Right lung (tissue), 10 donors: ENCODE data around the gene ARHGAP42. TPM values are rescaled to one million over a fixed set of nuclear protein-coding genes. Genes with fewer than 3 reads are reported as not detected.
"Not testable (repeated sequence)": the region's sequence is repeated elsewhere in the genome, so short reads cannot be mapped to it uniquely, and the experiment has no call there.

ENCODE experiments used
- DNase-seq, 2 donors: peaks; one replicate each; pipeline ENCODE4 v3.0.0-alpha.2; 2013
- long read RNA-seq, 8 donors: transcript quantifications; one replicate each; lab custom pipeline, GENCODE V29; 2026
- polyA plus RNA-seq, 5 donors: library from polyadenylated mRNA; unstranded; fragments of 120-200 nt; gene quantifications; one replicate each; pipeline versions ENCODE4 v1.2.1 to v1.2.3, GENCODE V29; 2013; ENCODE audit warnings: inconsistent platforms in 1 of 5, low replicate concordance in 1 of 5; ENCODE audit not compliant: insufficient read length in 5 of 5, insufficient read depth in 1 of 5

ARHGAP42 gene, protein sequence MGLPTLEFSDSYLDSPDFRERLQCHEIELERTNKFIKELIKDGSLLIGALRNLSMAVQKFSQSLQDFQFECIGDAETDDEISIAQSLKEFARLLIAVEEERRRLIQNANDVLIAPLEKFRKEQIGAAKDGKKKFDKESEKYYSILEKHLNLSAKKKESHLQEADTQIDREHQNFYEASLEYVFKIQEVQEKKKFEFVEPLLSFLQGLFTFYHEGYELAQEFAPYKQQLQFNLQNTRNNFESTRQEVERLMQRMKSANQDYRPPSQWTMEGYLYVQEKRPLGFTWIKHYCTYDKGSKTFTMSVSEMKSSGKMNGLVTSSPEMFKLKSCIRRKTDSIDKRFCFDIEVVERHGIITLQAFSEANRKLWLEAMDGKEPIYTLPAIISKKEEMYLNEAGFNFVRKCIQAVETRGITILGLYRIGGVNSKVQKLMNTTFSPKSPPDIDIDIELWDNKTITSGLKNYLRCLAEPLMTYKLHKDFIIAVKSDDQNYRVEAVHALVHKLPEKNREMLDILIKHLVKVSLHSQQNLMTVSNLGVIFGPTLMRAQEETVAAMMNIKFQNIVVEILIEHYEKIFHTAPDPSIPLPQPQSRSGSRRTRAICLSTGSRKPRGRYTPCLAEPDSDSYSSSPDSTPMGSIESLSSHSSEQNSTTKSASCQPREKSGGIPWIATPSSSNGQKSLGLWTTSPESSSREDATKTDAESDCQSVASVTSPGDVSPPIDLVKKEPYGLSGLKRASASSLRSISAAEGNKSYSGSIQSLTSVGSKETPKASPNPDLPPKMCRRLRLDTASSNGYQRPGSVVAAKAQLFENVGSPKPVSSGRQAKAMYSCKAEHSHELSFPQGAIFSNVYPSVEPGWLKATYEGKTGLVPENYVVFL
- polyA plus RNA-seq = 10 to 100 TPM; 22.8 to 46.6 (median 39.9) TPM
- long read RNA-seq, donor 1, transcript ARHGAP42-202 (1 exons, 1,855 nt) = major isoform, 8 of 8 reads
- long read RNA-seq, donor 1, partial matches to known transcripts = 0 of 8 reads
- long read RNA-seq, donor 1, other reads (novel, unspliced or antisense) = 0 of 8 reads
- long read RNA-seq, donor 2, full-length matches to known transcripts = 5 of 5 reads
- long read RNA-seq, donor 2, partial matches to known transcripts = 0 of 5 reads
- long read RNA-seq, donor 2, other reads (novel, unspliced or antisense) = 0 of 5 reads
- long read RNA-seq, donor 3, full-length matches to known transcripts = 12 of 12 reads
- long read RNA-seq, donor 3, partial matches to known transcripts = 0 of 12 reads
- long read RNA-seq, donor 3, other reads (novel, unspliced or antisense) = 0 of 12 reads
- long read RNA-seq, donor 4, transcript ARHGAP42-202 (1 exons, 1,855 nt) = major isoform, 6 of 6 reads
- long read RNA-seq, donor 4, partial matches to known transcripts = 0 of 6 reads
- long read RNA-seq, donor 4, other reads (novel, unspliced or antisense) = 0 of 6 reads
- long read RNA-seq, donor 5, full-length matches to known transcripts = 8 of 8 reads
- long read RNA-seq, donor 5, partial matches to known transcripts = 0 of 8 reads
- long read RNA-seq, donor 5, other reads (novel, unspliced or antisense) = 0 of 8 reads
- long read RNA-seq, donor 6, full-length matches to known transcripts = 10 of 10 reads
- long read RNA-seq, donor 6, partial matches to known transcripts = 0 of 10 reads
- long read RNA-seq, donor 6, other reads (novel, unspliced or antisense) = 0 of 10 reads
- long read RNA-seq, donor 7, full-length matches to known transcripts = 1 of 1 reads
- long read RNA-seq, donor 7, partial matches to known transcripts = 0 of 1 reads
- long read RNA-seq, donor 7, other reads (novel, unspliced or antisense) = 0 of 1 reads
- long read RNA-seq, donor 8, partial matches to known transcripts = 0 of 3 reads
- long read RNA-seq, donor 8, other reads (novel, unspliced or antisense) = 0 of 3 reads

DNA sequence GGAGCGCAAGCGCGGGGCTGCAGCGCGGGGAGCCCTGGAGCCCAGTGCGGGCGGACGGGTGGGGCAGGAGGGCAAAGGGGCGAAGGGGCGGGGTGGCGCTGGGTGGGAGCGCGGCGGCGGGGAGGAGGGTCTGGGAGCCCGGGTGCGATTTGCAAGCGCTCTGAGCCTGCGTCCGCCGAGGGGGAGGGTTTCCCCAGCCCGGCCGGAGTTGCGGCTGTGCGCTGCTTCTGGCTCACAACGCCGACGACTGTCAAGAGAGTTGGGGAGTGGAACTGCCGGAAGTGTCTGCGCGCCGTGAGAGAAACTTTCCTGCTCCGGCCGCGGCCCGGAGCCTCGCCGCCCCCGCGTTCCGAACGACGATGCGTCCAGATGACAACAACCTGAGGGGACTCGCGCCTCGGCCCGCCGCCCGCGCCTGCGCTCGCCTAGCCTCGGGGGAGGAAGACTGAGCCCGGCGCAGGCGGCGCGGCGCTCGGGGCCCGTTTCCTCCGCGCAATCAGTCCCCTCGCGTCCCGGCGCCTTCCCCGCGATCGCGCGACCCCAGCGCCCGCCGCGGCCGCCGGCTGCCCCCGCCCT is at the start of gene ARHGAP42:
Gene ARHGAP42, plus strand, starts transcription at position 235 of the 576 bp plus-strand sequence. CDS start 391 bp downstream, outside the sequence.
- peak; percentile 65 to 72 for DNase-seq

DNA sequence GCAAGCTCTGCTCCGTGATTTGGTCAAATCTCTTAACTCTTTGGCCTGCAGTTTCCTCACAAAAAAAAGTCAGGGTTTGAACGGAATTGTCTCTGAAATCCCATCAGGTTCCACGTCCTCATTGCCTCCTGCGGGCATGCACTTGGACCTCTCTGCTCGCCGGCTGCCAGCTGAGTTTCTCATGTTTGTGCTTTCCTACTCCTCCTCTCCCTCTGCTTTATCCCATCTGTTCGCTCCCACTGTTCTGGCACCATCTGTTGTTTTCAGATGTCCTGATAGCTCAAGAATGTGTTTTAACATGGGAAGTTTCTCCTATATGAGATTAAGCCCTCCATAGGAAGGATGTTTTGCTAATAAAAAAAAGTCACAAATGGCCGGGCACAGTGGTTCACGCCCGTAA is 49.4 kb upstream of the ARHGAP42 start:
- DNase-seq = no peak

DNA sequence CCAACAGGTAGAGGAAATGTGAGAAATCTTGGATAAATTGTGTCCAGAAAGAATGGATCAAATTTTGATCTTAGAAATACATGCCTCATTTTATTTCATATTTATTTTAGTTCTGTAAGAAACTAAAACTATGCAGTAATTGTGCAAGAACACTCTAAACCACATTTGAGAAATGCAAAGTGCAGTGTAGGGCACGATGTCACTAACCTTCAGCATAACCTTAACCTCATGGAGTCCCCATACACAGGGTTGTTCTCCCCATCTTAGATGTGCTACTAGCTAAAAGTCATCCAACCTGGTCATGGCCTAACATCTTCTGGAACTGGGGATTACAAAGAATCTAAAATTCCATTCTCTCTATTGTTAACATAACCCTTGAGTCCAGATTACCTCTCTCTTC is 48.4 kb upstream of the ARHGAP42 start:
- DNase-seq = no peak

DNA sequence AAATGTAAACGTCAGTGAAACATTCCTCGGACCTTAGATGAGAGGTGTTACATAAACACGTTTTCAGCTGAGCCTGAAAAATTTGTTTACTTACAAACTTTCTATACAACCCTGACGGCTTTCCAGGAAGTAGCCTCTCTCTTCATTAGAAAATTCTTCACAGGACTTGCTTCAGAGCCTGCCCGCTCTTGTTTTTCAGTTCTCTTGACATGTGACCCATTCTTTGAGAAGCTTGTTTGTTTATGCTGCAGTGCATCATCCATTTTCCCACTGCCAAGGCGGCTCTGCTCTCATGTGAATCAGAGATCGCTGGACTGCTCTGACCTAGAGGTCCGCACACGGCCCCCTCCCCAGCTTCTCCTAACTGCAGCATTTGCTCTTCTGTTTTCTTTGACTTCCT is 47.9 kb upstream of the ARHGAP42 start:
- DNase-seq = peak; percentile 52 to 55

DNA sequence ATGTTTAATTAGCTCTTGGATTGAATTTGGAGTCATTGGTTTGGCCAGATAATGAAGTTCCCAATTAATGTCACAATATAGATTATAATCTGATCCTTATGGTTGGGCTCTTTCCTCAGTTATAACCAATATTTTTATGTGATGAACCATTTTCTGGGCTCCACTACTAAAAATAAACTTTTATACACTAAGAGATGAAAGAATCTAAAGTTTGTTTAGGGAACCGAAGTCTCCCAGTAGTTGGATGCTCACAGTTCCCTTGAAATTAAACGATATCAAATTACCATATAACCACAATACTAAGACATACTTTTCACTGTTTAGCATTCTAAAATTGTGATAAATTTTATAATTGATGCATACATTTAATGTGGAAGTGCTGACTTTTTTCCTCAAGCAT is 47.0 kb upstream of the ARHGAP42 start:
- no peak for DNase-seq

DNA sequence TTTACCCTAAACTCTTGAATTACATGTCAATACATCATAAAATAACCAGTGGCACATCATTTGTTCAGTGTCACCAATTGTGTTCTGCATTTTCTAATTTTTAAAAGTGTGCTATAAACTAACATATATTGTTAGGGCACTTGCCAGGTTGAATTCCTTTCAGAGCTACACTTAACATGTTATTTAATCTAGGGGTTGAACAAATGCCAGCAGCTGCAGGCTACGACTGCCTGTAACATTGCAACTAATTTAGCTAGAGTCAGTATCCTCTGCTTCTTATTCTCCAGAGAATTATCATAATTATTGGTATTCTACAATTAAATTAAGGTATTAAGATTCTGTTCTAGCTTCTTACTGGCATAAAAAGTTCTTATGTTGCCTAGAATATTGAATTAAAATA is 46.4 kb upstream of the ARHGAP42 start:
- DNase-seq = no peak

DNA sequence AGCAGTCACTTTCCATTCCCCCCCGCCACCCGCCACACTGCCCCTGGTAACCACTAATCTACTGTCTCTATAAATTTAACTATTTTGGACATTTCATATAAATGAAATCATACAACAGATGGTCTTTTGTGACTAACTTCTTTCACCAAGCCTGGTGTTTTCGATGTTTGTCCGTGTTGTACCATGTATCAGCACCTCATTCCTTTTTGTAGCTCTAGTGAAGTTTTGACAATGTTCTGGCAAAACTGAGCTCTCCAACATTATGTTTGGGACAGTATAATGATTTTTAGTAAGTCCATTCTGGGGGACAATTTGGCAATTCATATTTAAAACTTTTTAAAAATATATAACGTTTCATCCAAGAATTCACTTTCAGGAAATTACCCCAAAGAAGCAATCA is 45.6 kb upstream of the ARHGAP42 start:
- DNase-seq = peak in 1 of 2 donors; percentile 63

DNA sequence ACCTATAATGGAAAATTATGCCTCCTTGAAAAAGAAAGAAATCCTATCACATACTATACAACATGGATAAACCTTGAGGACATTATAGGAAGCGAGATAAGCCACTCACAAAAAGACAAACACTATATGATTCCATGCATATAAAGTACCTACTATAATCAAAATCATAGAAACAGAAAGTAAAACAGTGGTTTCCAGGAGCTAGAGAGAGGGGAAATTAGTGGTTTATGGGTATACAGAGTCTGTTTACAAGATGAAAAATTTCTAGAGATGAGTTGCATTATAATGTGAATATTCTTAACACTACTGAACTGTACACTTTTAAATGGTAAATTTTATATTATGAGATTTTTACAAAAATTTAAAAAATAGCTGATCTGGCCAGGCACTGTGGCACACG is 40.5 kb upstream of the ARHGAP42 start:
- no peak for DNase-seq

DNA sequence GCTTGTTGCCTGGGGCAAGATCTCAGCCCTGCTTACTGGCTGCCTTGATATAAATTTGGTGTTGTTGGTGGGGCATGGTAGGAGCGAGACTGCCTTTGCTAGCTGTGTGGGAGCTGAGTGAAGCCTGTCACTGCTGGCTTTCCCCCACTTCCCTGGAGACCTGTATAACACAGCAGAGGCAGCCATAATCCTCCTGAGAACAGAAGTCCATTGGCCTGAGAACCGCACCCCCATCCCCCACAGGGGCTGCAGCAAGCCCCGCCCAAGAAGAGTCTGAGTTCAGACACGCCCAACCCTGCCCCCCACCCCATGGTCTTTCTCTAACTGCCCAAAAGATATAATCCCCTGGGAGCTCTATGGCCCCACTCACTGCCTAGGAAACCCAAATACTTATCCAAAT is 39.2 kb upstream of the ARHGAP42 start:
- DNase-seq = no peak

DNA sequence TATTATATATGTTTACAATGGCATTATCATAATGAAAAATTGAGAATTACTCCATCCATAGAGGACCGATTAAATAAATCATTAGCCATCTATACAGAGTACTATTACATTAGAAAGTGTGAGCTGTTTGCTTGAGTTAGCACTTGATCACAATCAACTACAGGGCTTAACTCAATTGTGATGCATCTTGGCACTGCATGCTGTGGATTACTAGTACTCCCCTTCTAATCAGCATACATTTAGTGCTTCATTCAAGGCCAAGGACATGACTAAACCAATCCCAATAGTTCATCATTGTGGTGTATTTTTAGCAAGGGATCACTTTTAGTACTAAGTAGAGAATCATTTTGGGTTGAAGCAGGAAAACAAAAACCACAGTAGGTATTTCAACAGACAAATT is 23.5 kb upstream of the ARHGAP42 start:
- no peak for DNase-seq

DNA sequence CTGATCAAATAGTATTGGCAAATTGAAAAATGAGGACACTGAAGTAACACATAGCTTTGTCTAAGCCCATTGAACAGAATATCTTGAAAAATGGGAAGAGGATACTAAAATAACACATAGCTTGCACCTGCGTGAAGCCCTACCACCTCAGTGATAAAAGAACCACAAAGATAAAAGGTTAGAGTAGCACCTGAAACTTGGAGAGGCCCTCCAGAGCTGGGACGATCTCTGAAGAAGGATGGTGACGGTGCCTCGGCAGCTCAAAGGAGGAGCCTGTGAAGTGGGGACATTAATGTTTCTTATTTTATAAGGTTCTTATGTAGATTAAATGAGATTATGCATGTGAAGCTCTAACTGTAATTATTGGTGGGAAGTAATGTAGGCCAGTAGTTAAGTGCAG is 23.1 kb upstream of the ARHGAP42 start:
- DNase-seq = no peak

DNA sequence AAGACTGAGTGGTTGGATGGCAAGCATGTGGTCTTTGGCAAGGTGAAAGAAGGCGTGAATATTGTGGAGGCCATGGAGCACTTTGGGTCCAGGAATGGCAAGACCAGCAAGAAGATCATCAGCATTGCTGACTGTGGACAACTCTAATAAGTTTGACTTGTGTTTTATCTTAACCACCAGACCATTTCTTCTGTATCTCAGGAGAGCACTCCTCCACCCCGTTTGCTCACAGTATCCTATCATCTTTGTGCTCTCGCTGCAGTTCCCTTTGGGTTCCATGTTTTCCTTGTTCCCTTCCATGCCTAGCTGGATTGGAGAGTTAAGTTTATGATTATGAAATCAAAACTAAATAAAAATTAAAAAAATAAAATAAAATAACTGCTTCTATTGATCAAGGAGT is 20.3 kb upstream of the ARHGAP42 start:
- DNase-seq = not testable (repeated sequence)

DNA sequence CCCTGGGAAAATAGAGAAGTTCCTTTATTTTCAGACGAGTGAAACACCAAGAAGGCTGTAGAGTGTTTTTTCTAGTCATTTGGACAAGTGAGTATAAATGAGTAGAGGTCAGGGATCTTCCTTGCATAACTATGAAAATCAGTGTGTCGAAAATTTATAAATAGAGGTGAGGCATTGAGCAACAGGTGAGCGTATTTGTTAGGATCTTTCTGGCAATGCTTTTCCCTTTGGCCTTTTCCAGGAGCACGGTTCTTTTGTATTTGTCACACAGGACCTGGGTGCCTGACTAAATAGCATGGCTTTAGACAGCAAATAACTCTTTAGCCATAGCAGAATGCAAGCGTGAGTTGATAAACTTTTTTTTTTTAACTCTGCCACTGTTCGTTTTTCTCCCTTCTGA is 19.6 kb upstream of the ARHGAP42 start:
- DNase-seq = no peak

DNA sequence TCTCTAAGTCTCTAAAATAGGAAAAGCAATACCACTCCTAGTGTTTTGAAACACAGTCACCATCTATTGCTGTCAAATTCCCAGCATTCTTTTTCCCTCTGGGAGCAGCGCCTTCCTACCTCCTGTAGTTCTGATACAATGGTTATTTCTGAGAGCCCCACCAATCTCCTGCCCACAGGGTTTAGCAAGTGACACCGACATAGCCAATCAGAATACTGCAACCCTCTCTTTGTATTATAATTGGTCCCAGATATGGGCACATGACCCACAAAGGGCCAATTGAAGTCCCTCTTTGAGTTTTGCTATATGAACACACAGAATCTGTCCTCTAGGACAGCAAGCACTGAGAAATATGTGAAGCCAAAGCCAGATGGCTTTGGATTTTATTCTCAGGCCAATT is 16.9 kb upstream of the ARHGAP42 start:
- no peak for DNase-seq

DNA sequence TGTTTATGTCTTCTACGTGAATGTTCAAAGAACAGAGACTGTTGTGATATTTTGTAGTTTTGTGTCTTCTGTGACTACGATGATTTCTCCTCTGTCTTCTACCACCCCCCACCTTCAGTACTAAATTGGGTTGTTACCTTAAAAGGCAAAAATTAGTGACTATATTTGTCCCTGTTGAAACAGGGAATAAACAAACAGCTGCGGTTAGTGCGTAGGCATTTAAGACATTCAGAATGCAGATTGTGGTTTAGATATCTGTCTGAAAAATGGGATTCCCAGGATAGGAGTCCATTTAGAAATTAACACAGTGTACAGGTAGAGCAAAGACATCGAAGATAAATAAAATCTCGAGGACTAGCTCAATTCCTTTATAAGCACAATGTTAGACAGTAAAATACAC is 15.6 kb upstream of the ARHGAP42 start:
- DNase-seq = no peak

DNA sequence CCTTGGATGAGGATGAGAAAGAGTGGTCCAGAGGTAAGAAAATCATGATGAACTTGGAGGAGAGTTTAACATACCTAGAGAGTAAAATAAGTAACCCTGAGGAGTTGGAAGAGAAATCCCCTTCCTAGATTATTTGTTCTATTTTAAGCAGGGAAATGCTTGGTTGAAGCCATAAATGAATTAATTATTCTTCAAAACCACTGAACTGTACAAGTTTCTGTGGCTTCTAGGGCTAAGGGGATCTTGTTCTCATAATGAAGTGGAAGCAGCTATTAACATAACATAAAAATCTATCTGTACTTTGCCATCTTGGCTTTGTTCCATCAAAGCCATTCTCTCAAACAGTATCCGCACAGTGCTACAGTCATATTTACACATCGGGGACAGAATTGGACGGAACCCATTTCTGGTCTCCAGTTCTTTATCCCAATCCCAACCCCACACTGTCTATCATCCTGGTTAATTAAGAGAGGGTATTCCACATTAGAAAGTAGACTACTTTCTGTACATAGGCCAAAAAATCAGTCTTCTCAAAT is 14.5 kb upstream of the ARHGAP42 start:
- no peak for DNase-seq

DNA sequence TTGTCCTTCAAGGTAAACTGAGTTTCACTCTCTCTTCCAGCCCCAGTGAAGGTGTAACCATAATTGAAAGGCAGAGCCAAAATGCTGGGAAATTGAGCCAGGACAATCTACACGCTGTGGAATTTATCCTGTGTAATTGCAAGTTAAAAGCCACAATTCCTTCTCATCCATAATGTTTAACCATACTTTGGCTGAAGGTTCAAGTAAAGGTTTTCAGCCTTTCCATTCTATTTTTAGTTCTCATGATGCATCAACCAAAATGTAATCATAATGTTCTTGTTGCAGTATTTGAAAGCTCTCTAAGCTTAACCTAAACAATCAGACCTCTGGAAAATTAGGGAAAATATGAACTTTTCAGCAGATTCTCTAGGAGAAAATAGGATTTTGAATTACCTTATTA is 14.0 kb upstream of the ARHGAP42 start:
- no peak for DNase-seq

DNA sequence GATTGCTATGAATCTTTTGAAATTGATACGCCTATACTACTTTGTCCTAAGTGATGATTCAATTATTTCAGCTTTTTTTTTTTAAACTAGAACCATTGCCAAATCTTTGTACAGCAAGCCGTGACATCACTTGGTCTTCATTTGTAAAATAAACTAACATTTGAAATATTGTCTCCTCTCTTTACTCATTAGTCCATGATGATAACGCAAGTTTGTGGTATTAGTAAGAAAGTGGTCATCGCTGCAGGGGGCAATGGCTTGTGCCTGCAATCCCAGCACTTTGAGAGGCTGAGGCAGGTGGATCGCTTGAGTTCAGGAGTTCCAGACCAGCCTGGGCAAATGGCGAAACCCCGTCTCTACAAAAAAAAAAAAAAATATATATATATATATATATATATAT is 12.9 kb upstream of the ARHGAP42 start:
- DNase-seq = no peak

DNA sequence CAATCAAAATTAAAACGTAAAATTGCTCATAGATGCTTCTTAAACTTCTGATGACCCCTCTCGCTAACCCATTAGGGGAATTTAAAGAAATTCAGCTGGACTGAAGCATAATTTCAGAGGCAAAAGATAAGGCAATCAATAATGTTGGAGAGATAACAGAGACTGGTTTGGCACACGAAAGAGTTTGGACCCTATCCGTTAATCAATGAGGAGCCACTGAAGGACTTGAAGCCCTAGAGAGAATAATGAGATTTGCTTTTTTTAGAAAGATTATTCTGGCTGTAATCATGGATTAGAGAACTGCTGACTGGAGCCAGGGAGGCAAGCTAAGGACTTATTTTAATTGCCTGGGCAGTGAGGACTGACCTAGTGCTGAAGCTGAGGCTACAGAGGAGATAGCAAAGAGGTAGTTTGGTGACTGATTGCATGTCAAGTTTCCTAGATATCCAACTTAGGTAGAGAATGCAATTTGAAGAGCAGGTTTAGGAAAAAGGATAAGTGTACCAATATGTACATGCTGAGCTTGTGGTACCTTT is 11.9 kb upstream of the ARHGAP42 start:
- DNase-seq = no peak

DNA sequence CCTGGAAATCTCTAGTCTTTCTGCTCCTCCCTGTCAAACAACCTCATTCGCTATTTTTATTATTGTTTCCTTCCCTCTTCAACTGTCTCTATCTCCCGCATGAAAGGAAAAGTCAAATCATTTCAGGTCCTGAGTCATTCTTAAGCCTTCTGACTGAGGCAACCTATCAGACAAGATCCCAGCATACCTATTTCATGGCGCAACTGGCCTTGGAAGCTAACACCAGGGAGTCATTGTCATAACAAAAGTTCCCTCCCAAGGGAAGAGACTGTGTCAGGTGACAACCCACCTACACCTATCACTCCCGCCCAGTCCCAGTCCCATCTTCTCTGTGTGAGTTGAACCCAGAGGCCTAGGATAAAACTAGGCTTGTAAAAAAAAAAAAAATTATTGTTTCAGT is 10.2 kb upstream of the ARHGAP42 start:
- no peak for DNase-seq
